ENCODE data around the gene CCDC47. TPM values are rescaled to one million over a fixed set of nuclear protein-coding genes. Genes with fewer than 3 reads are reported as not detected.

The CCDC47 gene
- total and polyA plus RNA-seq, 2 of the 13 experiments (the other 11 are each of a cell fraction or from before 2014, with no cell fraction given) = 59.3 to 99.5 TPM

GRCh38 chr17:63741408-63742173 lies 31.8 kb downstream of the CCDC47 start, which contains the start of gene STRADA (continued):
- TF ChIP-seq ZNF609 (CRISPR knock-in tag; IDR thresholded peaks at IDR 0.05; ENCODE audit: borderline replicate concordance) (no peak; the same call in 1 of the 2 replicates), STAT6 (CRISPR knock-in tag; IDR thresholded peaks at IDR 0.05; ENCODE audit: borderline replicate concordance) (no peak), FLYWCH1 (CRISPR knock-in tag; IDR thresholded peaks at IDR 0.05) (peak; percentile 70; the same call in 1 of the 2 replicates), ATF2 (CRISPR knock-in tag; IDR thresholded peaks at IDR 0.05) (peak; percentile 77), MZF1 (CRISPR knock-in tag; IDR thresholded peaks at IDR 0.05; ENCODE audit: borderline replicate concordance) (no peak), TIGD3 (CRISPR knock-in tag; IDR thresholded peaks at IDR 0.05; ENCODE audit: borderline replicate concordance) (peak; percentile 38; the same call in 1 of the 2 replicates), ZFX (CRISPR knock-in tag; IDR thresholded peaks at IDR 0.05; ENCODE audit: low read depth) (peak; percentile 97), CHD4 (IDR thresholded peaks at IDR 0.05; ENCODE audit: borderline replicate concordance, low read length) (no peak), ZBTB39 (CRISPR knock-in tag; IDR thresholded peaks at IDR 0.05) (no peak; the same call in 1 of the 2 replicates), DRAP1 (CRISPR knock-in tag; IDR thresholded peaks at IDR 0.05) (peak; percentile 94), SIX1 (CRISPR knock-in tag; IDR thresholded peaks at IDR 0.05; ENCODE audit: borderline replicate concordance) (no peak; the same call in 1 of the 2 replicates), KLF12 (CRISPR knock-in tag; IDR thresholded peaks at IDR 0.05; ENCODE audit: borderline replicate concordance) (peak; percentile 93), KLF15 (CRISPR knock-in tag; IDR thresholded peaks at IDR 0.05; ENCODE audit: borderline replicate concordance) (no peak), SALL2 (CRISPR knock-in tag; IDR thresholded peaks at IDR 0.05) (peak; percentile 80; the same call in 1 of the 2 replicates)
